Naive thymus-derived CD4-positive, alpha-beta T cell (primary cell): ENCODE data around the gene FAT1. TPM values are rescaled to one million over a fixed set of nuclear protein-coding genes. Genes with fewer than 3 reads are reported as not detected.

Source experiments
- ATAC-seq: fragments of 150-1000 bp; cut with Tn5 transposase; 2 replicates; pipeline ENCODE4 v1.10.0; 2021; ENCODE audit warnings: mild to moderate bottlenecking, moderate library complexity
- CTCF ChIA-PET: fragments of 350-600 bp; sonication (Branson Sonifier 250); formaldehyde crosslinking; loops from one replicate; lab custom pipeline; 2021; ENCODE audit warnings: antibody characterized with exemption; lab: Charles Lee
- POLR2A ChIA-PET: fragments of 350-600 bp; sonication (Branson Sonifier 250); formaldehyde crosslinking; loops from one replicate; lab custom pipeline; 2021; ENCODE audit warnings: antibody characterized with exemption, inconsistent platforms; lab: Charles Lee
- DNase-seq, 9 donors: peaks; one replicate each; pipeline versions ENCODE4 v3.0.0 to v3.0.0-alpha.2; 2020 to 2022; ENCODE audit warnings: mixed read lengths in 1 of 9
- H3K27ac ChIP-seq: one replicate; pipeline ENCODE4 v1.7.0; 2013; ENCODE audit warnings: mild to moderate bottlenecking, low read depth, low read length, moderate library complexity
- H3K27me3 ChIP-seq, 2 donors: one replicate each; pipeline ENCODE4 v1.7.0; 2013; ENCODE audit warnings: low read length in 2 of 2, mild to moderate bottlenecking in 2 of 2, moderate library complexity in 2 of 2; ENCODE audit not compliant: control insufficient read depth in 2 of 2, insufficient read depth in 2 of 2
- H3K36me3 ChIP-seq, 3 experiments: 1 replicate in 2 of 3; 2 replicates in 1 of 3; pipeline ENCODE4 v1.7.0; 2013; ENCODE audit warnings: low read length in 3 of 3, mild to moderate bottlenecking in 3 of 3, moderate library complexity in 1 of 3; ENCODE audit not compliant: insufficient read depth in 3 of 3, control insufficient read depth in 2 of 3
- H3K4me1 ChIP-seq, 2 donors: one replicate each; pipeline ENCODE4 v1.7.0; 2013; ENCODE audit warnings: low read length in 2 of 2, mild to moderate bottlenecking in 2 of 2, moderate library complexity in 1 of 2; ENCODE audit not compliant: control insufficient read depth in 2 of 2, insufficient read depth in 2 of 2
- H3K4me3 ChIP-seq: 2 replicates; pipeline ENCODE4 v1.7.0; 2013; ENCODE audit warnings: mild to moderate bottlenecking, low read length
- H3K9me3 ChIP-seq, 3 experiments: 1 replicate in 2 of 3; 2 replicates in 1 of 3; pipeline ENCODE4 v1.7.0; 2013; ENCODE audit warnings: low read length in 3 of 3; ENCODE audit not compliant: control insufficient read depth in 2 of 3
- H3K27ac Mint-ChIP-seq, 9 donors: one replicate each; pipeline ENCODE4 v1.8.0; 2020 to 2022; ENCODE audit warnings: mixed read lengths in 9 of 9, mild to moderate bottlenecking in 8 of 9, moderate library complexity in 5 of 9, inconsistent platforms in 2 of 9
- H3K27me3 Mint-ChIP-seq, 5 donors: one replicate each; pipeline ENCODE4 v1.8.0; 2021 to 2022; ENCODE audit warnings: mixed read lengths in 5 of 5, mild to moderate bottlenecking in 1 of 5
- H3K36me3 Mint-ChIP-seq, 5 donors: one replicate each; pipeline ENCODE4 v1.8.0; 2020 to 2022; ENCODE audit warnings: mixed read lengths in 5 of 5, mild to moderate bottlenecking in 3 of 5, inconsistent platforms in 1 of 5
- H3K4me1 Mint-ChIP-seq, 7 donors: one replicate each; pipeline ENCODE4 v1.8.0; 2020 to 2022; ENCODE audit warnings: mixed read lengths in 7 of 7, mild to moderate bottlenecking in 3 of 7, inconsistent platforms in 1 of 7
- H3K4me3 Mint-ChIP-seq, 10 donors: one replicate each; pipeline ENCODE4 v1.8.0; 2020 to 2022; ENCODE audit warnings: mild to moderate bottlenecking in 10 of 10, mixed read lengths in 10 of 10, moderate library complexity in 6 of 10, inconsistent platforms in 2 of 10
- H3K9me3 Mint-ChIP-seq, 11 donors: one replicate each; pipeline ENCODE4 v1.8.0; 2020 to 2022; ENCODE audit warnings: mixed read lengths in 11 of 11, mild to moderate bottlenecking in 4 of 11, inconsistent platforms in 1 of 11, moderate library complexity in 1 of 11
- intact Hi-C, 2 donors: fragments of 100-400 bp; cut with micrococcal nuclease; formaldehyde crosslinking; loops; one replicate each; pipeline ENCODE4 v1.15.1; 2023
- polyA plus RNA-seq, 2 donors: library from polyadenylated mRNA; unstranded; fragments of 300-500 nt; fragmentation: Illumina TruSeq; gene quantifications; one replicate each; pipeline ENCODE4 v1.2.3, GENCODE V29; 2021
- total RNA-seq, 6 experiments: library from RNA in 5 of 6; stranded (reverse) in 5 of 6; gene quantifications; 1 replicate in 5 of 6; 2 replicates in 1 of 6; pipeline ENCODE4 v1.2.3 and lab custom pipeline; 2021 to 2026

FAT1 gene
- total and polyA plus RNA-seq, 7 experiments from 2014 or later = 0.05 TPM; not detected in 6

DNA sequence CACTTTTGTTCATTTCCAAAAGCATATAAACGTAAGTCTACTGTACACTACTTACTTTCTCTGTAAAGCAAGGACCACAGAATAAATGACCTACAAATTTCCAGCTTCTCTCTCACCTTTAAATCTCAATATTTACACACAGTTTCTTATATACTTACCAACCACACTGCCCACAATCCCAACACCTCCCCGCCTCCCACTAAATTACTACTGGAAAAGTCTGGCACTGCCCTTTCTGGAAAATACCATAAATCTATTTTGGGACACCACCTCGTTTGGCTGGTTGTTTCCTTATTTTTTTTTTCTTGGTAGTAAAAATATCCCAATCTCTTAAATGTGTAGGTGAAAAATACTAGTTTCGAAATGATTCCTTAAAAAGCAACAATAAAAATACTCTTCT is 19.6 kb downstream of the FAT1 start:
- no peaks in the 10 kb centered on the region for H3K9me3 ChIP-seq
- no peaks in the 10 kb centered on the region for H3K4me1 ChIP-seq
- H3K36me3 ChIP-seq = no peaks in the 10 kb centered on the region
- DNase-seq (no peak), ATAC-seq (no peak)
- CTCF ChIA-PET = no interaction called here
- Mint-ChIP-seq H3K27ac (no peak overlapping the region), H3K36me3 (no peaks in the 10 kb centered on the region), H3K27me3 (peaks cover 0 to 5% (median 0%) of the 10 kb centered on the region in 5 donors), H3K4me3 (no peak overlapping the region), H3K9me3 (peaks cover 0 to 6% (median 0%) of the 10 kb centered on the region in 11 donors), H3K4me1 (no peaks in the 10 kb centered on the region)
- H3K4me3 ChIP-seq = no peak overlapping the region
- intact Hi-C loops = no loop called here
- H3K27me3 ChIP-seq = no peaks in the 10 kb centered on the region
- POLR2A ChIA-PET = no interaction called here
- no peak overlapping the region for H3K27ac ChIP-seq

DNA sequence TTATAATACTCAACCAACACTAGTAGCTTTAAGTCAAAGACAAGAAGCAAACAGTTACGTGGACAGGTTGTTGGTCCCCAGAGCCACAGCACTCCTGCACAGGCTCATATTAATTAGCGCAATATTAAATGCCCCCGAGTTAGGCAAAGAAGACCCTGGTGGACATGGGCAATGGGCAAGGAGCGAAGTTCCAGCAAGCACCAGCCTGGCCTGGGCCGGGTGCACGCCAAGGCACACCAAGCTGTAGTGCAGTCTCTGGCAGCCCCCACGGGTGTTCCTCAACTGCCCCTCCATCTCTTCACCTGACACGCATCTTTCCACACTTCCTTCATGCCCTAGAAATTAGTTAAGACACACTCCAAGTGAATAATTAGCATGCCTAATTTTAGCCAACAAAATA is 20.1 kb downstream of the FAT1 start:
- H3K4me3 Mint-ChIP-seq = no peak overlapping the region
- no peaks in the 10 kb centered on the region for H3K9me3 ChIP-seq
- DNase-seq (no peak), ATAC-seq (no peak)
- no peak overlapping the region for H3K4me3 ChIP-seq
- H3K36me3 Mint-ChIP-seq = no peaks in the 10 kb centered on the region
- no peaks in the 10 kb centered on the region for H3K36me3 ChIP-seq
- H3K4me1 ChIP-seq = no peaks in the 10 kb centered on the region
- intact Hi-C loops = no loop called here
- no peaks in the 10 kb centered on the region for H3K27me3 ChIP-seq
- CTCF ChIA-PET = no interaction called here
- H3K4me1 Mint-ChIP-seq = no peaks in the 10 kb centered on the region
- H3K27ac ChIP-seq = no peak overlapping the region
- H3K27me3 Mint-ChIP-seq = peaks cover 0 to 5% (median 0%) of the 10 kb centered on the region in 5 donors
- H3K27ac Mint-ChIP-seq = no peak overlapping the region
- POLR2A ChIA-PET = no interaction called here
- peaks cover 0 to 6% (median under 1%) of the 10 kb centered on the region in 11 donors for H3K9me3 Mint-ChIP-seq

DNA sequence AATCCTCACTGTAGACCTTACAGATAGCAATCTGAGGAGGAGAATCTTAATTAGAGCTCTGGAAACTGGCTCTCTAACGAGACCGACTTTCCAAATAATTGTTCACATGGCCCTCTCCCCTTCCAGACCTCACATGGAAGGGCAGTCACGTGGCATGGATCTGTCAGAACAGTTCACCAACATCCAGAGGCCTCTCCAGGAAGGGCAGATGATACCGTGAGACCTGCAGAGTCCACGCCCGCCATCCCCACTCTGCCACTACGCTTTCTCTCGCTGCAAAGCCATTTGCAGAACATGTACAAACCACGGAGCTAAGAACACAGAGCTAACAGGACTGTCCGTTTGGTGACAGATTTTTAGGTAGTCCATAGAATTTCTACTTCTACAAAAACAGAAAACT is 20.7 kb downstream of the FAT1 start:
- Histone ChIP-seq H3K27me3 (no peaks in the 10 kb centered on the region), H3K4me1 (no peaks in the 10 kb centered on the region), H3K27ac (no peak overlapping the region), H3K9me3 (no peaks in the 10 kb centered on the region), H3K36me3 (no peaks in the 10 kb centered on the region), H3K4me3 (no peak overlapping the region)
- Mint-ChIP-seq H3K4me3 (no peak overlapping the region), H3K36me3 (no peaks in the 10 kb centered on the region), H3K9me3 (peaks cover 0 to 11% (median 2%) of the 10 kb centered on the region in 11 donors), H3K27me3 (peaks cover 0 to 5% (median 0%) of the 10 kb centered on the region in 5 donors), H3K4me1 (peaks cover 0 to 2% (median 0%) of the 10 kb centered on the region in 7 donors), H3K27ac (no peak overlapping the region)
- ChIA-PET CTCF (no interaction called here), POLR2A (no interaction called here)
- DNase-seq (no peak), ATAC-seq (no peak)
- intact Hi-C loops = no loop called here

DNA sequence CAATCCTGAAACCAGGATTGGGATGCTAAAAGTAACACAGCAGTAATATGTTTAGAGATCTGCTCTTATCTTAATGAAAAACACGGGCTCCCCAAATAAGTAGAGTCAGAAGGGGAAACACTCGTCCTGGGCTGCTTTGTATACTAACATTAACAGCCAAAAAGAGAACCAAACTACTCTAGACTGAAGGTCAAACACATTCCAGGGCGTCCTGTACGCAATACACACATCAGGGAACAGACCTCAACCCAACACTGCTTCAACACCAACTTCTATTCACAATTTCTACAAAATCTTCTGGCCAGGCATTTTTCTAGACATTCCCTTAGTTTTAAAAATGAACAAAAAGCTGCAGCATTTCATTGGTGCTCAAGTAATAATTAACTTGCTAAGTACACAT is 21.4 kb downstream of the FAT1 start:
- Histone ChIP-seq H3K36me3 (no peaks in the 10 kb centered on the region), H3K4me1 (no peaks in the 10 kb centered on the region), H3K27ac (no peak overlapping the region), H3K27me3 (no peaks in the 10 kb centered on the region), H3K4me3 (no peak overlapping the region), H3K9me3 (no peaks in the 10 kb centered on the region)
- ChIA-PET POLR2A (no interaction called here), CTCF (no interaction called here)
- Mint-ChIP-seq H3K36me3 (no peaks in the 10 kb centered on the region), H3K4me1 (peaks cover 0 to 2% (median 0%) of the 10 kb centered on the region in 7 donors), H3K4me3 (no peak overlapping the region), H3K27me3 (peaks cover 0 to 5% (median 0%) of the 10 kb centered on the region in 5 donors), H3K27ac (no peak overlapping the region), H3K9me3 (peaks cover 0 to 11% (median 2%) of the 10 kb centered on the region in 11 donors)
- ATAC-seq = no peak
- intact Hi-C loops = no loop called here
- DNase-seq = no peak

DNA sequence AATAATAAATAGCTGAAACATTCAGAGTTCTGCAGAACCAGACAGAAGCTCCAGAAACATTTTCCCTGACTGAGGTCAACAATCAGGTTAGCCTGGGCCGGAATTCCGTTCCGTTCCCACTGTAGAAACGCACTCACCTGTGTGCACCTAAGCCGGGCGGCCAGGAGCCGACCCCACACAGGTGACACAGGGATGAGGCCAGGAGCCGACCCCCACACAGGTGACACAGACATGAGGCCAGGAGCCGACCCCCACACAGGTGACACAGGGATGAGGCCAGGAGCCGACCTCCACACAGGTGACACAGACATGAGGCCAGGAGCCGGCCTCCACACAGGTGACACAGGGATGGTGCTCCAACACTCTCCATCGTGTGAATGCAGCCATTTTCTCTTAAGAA is 21.9 kb downstream of the FAT1 start:
- no peaks in the 10 kb centered on the region for H3K4me1 ChIP-seq
- DNase-seq (no peak), ATAC-seq (no peak)
- H3K27me3 Mint-ChIP-seq = peaks cover 0 to 5% (median 0%) of the 10 kb centered on the region in 5 donors
- CTCF ChIA-PET = no interaction called here
- no peak overlapping the region for H3K4me3 ChIP-seq
- H3K36me3 Mint-ChIP-seq = no peaks in the 10 kb centered on the region
- no peak overlapping the region for H3K4me3 Mint-ChIP-seq
- H3K9me3 Mint-ChIP-seq = peaks cover 0 to 11% (median 2%) of the 10 kb centered on the region in 11 donors
- intact Hi-C loops = no loop called here
- H3K9me3 ChIP-seq = no peaks in the 10 kb centered on the region
- H3K4me1 Mint-ChIP-seq = peaks cover 0 to 2% (median 0%) of the 10 kb centered on the region in 7 donors
- H3K27ac Mint-ChIP-seq = no peak overlapping the region
- H3K36me3 ChIP-seq = no peaks in the 10 kb centered on the region
- H3K27me3 ChIP-seq = no peaks in the 10 kb centered on the region
- POLR2A ChIA-PET = no interaction called here
- no peak overlapping the region for H3K27ac ChIP-seq

DNA sequence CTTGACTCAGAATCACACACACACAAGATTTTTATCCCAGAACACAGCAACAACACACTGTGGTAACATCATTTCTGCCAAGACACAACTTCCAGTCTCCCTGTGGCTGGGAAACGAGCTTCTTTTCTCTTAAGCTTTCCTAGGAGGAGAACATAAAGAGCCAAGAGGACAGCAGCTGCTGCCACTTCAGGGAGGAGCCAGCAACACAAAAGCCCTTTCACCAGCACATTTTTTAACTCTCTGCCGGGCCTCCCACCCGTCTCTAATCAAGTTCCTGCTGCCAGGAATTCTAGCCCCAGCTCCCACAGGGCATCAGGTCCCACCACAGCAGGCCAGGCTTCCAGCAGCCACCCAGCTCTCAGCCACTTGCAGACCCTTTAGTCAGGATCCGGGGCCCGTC is 22.4 kb downstream of the FAT1 start:
- Histone ChIP-seq H3K27me3 (no peaks in the 10 kb centered on the region), H3K4me3 (no peak overlapping the region), H3K27ac (no peak overlapping the region), H3K9me3 (no peaks in the 10 kb centered on the region), H3K4me1 (no peaks in the 10 kb centered on the region), H3K36me3 (no peaks in the 10 kb centered on the region)
- Mint-ChIP-seq H3K4me1 (peaks cover 0 to 2% (median 0%) of the 10 kb centered on the region in 7 donors), H3K36me3 (no peaks in the 10 kb centered on the region), H3K4me3 (no peak overlapping the region), H3K27me3 (peaks cover 0 to 8% (median 0%) of the 10 kb centered on the region in 5 donors), H3K9me3 (peaks cover 0 to 11% (median 3%) of the 10 kb centered on the region in 11 donors), H3K27ac (no peak overlapping the region)
- DNase-seq (no peak), ATAC-seq (no peak)
- ChIA-PET CTCF (no interaction called here), POLR2A (no interaction called here)
- intact Hi-C loops = no loop called here

DNA sequence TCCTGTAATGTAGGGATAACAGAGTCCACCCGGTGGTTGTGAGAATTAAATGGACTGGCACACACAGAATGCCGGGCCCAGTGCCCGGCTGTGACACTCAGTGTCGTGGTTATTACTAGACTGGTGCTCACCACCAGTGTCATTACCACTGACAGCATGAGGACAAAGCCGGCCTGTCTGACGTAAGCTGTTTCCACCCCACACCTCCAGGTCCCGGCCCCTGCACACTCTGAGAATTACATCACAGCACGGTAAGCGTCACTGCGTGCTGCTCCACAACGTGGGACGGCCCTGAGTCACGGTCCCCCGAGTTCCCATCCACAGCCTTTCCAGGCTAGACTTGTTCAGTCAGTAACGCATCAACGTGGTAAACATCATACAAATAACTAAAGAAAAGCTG is 22.9 kb downstream of the FAT1 start:
- H3K27ac Mint-ChIP-seq = no peak overlapping the region
- H3K36me3 Mint-ChIP-seq = no peaks in the 10 kb centered on the region
- H3K4me1 Mint-ChIP-seq = peaks cover 0 to 2% (median 0%) of the 10 kb centered on the region in 7 donors
- Histone ChIP-seq H3K4me1 (no peaks in the 10 kb centered on the region), H3K27me3 (no peaks in the 10 kb centered on the region), H3K36me3 (no peaks in the 10 kb centered on the region), H3K27ac (no peak overlapping the region), H3K9me3 (no peaks in the 10 kb centered on the region), H3K4me3 (no peak overlapping the region)
- peaks cover 0 to 11% (median 3%) of the 10 kb centered on the region in 11 donors for H3K9me3 Mint-ChIP-seq
- H3K27me3 Mint-ChIP-seq = peaks cover 0 to 9% (median 0%) of the 10 kb centered on the region in 5 donors
- ChIA-PET CTCF (no interaction called here), POLR2A (no interaction called here)
- ATAC-seq (no peak), DNase-seq (no peak)
- H3K4me3 Mint-ChIP-seq = no peak overlapping the region
- intact Hi-C loops = no loop called here
